HepG2 (cell line): Measurements from ENCODE around the gene UQCC5. TPM values are rescaled to one million over a fixed set of nuclear protein-coding genes. Genes with fewer than 3 reads are reported as not detected.
A peak's percentile ranks its signal among the peaks of the same experiment; 100 is the strongest.

Experiments used
- ATAC-seq: fragments of 200-7000 bp; cut with Tn5 transposase; 3 replicates; pipeline ENCODE4 v1.9.1; 2020; ENCODE audit warnings: mild to moderate bottlenecking, moderate library complexity
- BruUV-seq: library from RNA; stranded (reverse); fragments of 400-500 nt; replicated peaks from 2 replicates; lab custom pipeline; 2021; lab: Mats Ljungman, UMichigan
- CTCF ChIA-PET: fragments of 300-600 bp; formaldehyde crosslinking; extraction: SDS; loops from one replicate; lab custom pipeline; 2021; ENCODE audit warnings: low total read pairs, inconsistent platforms, low intra/inter-chr PET ratio; lab: Yijun Ruan, JAX
- POLR2A ChIA-PET: fragments of 350-600 bp; sonication (Branson Sonifier 250); formaldehyde crosslinking; loops from one replicate; lab custom pipeline; 2020; ENCODE audit warnings: antibody characterized with exemption, inconsistent platforms; lab: Yijun Ruan, JAX
- DNase-seq: peaks from one replicate; pipeline ENCODE4 v3.0.0-alpha.2; 2015; ENCODE audit warnings: low spot score
- FAIRE-seq: peaks from 3 replicates; lab custom pipeline; 2011; peaks lifted over from hg19 to GRCh38; lab: Jason Lieb, UNC
- H2AFZ ChIP-seq: one replicate; pipeline ENCODE4 v1.6.1; 2011; ENCODE audit warnings: low read length, inconsistent platforms
- H3K27ac ChIP-seq: fragments of 300-600 bp; 3 replicates; pipeline ENCODE4 v1.8.0; 2011; ENCODE audit warnings: mixed run types, mild to moderate bottlenecking, mixed read lengths, low read length, inconsistent platforms; ENCODE audit not compliant: insufficient read depth; ENCODE audit errors: extremely low read length
- H3K27me3 ChIP-seq, 2 experiments: fragments of 200-600 bp in 1 of 2; 2 replicates in 1 of 2; 3 replicates in 1 of 2; pipeline versions ENCODE4 v1.6.0 to v1.8.0; 2011; ENCODE audit warnings: low read length in 2 of 2, mild to moderate bottlenecking in 2 of 2, moderate library complexity in 2 of 2, inconsistent platforms in 1 of 2; ENCODE audit not compliant: insufficient read depth in 2 of 2, control insufficient read depth in 1 of 2
- H3K36me3 ChIP-seq, 2 experiments: fragments of 200-600 bp in 1 of 2; replicated peaks in 1 of 2; 2 replicates in 1 of 2; 3 replicates in 1 of 2; pipeline versions ENCODE4 v1.5.1 to v1.8.0; 2011; ENCODE audit warnings: low read length in 2 of 2, inconsistent platforms in 1 of 2; ENCODE audit not compliant: insufficient read depth in 2 of 2, control insufficient read depth in 1 of 2
- H3K4me1 ChIP-seq: 2 replicates; pipeline ENCODE4 v1.5.1; 2012; ENCODE audit warnings: low read length, inconsistent platforms; ENCODE audit not compliant: insufficient read depth
- H3K4me2 ChIP-seq: 2 replicates; pipeline ENCODE4 v1.6.0; 2011; ENCODE audit warnings: low read depth, low read length, inconsistent platforms
- H3K4me3 ChIP-seq, 3 experiments: fragments of 200-600 bp in 1 of 3; sonication (generic), shearing (Covaris generic) in 1 of 3; replicated peaks in 1 of 3; 2 replicates each; pipeline ENCODE4 v1.5.1; 2011 to 2016; ENCODE audit warnings: low read length in 3 of 3, inconsistent platforms in 2 of 3, low read depth in 2 of 3, mild to moderate bottlenecking in 2 of 3, control low read depth in 1 of 3, mixed read lengths in 1 of 3; ENCODE audit not compliant: insufficient read depth in 1 of 3
- H3K79me2 ChIP-seq: one replicate; pipeline ENCODE4 v1.6.1; 2011; ENCODE audit warnings: low read length, inconsistent platforms; ENCODE audit not compliant: insufficient read depth
- H3K9ac ChIP-seq: 2 replicates; pipeline ENCODE4 v1.6.0; 2011; ENCODE audit warnings: mild to moderate bottlenecking, low read depth, low read length, inconsistent platforms; ENCODE audit not compliant: insufficient read depth
- H3K9me3 ChIP-seq: 2 replicates; pipeline ENCODE4 v1.5.1; 2012; ENCODE audit warnings: mild to moderate bottlenecking, low read length
- H4K20me1 ChIP-seq: 2 replicates; pipeline ENCODE4 v1.6.0; 2011; ENCODE audit warnings: inconsistent platforms, mild to moderate bottlenecking, low read length, moderate library complexity; ENCODE audit not compliant: insufficient read depth
- AGO1 ChIP-seq: fragments of 200-400 bp; formaldehyde crosslinking; IDR thresholded peaks from 2 replicates; pipeline ENCODE4 v1.6.1; 2017; ENCODE audit warnings: mild to moderate bottlenecking, low read depth, low read length, moderate library complexity; ENCODE audit not compliant: poor library complexity, severe bottlenecking
- FOXJ3 ChIP-seq: sonication (generic); formaldehyde crosslinking; IDR thresholded peaks from 2 replicates; pipeline ENCODE4 v1.4.0; 2020; ENCODE audit warnings: missing genetic modification reagents, mild to moderate bottlenecking, borderline replicate concordance
- GRHL1 ChIP-seq: sonication (generic); formaldehyde crosslinking; conservative IDR thresholded peaks from 2 replicates; pipeline ENCODE4 v1.8.0; 2022; ENCODE audit warnings: missing genetic modification reagents
- KDM5B ChIP-seq: sonication (generic); formaldehyde crosslinking; IDR thresholded peaks from 2 replicates; pipeline ENCODE4 v1.4.0; 2020; ENCODE audit warnings: missing genetic modification reagents, mild to moderate bottlenecking, borderline replicate concordance
- MBNL3 ChIP-seq: fragments of 250-450 bp; sonication (Bioruptor Pico); conservative IDR thresholded peaks from 2 replicates; pipeline ENCODE4 v1.8.0; 2022; ENCODE audit warnings: mild to moderate bottlenecking, inconsistent platforms
- MTA3 ChIP-seq: sonication (generic); formaldehyde crosslinking; IDR thresholded peaks from 2 replicates; pipeline ENCODE4 v1.4.0; 2020; ENCODE audit warnings: missing genetic modification reagents
- NFYC ChIP-seq: IDR thresholded peaks from 2 replicates; pipeline ENCODE4 v1.6.1; 2016; ENCODE audit warnings: missing genetic modification reagents, missing compliant biosample characterization
- RBM22 ChIP-seq: fragments of 200-400 bp; formaldehyde crosslinking; optimal IDR thresholded peaks from 2 replicates; pipeline ENCODE3; 2017; ENCODE audit warnings: mild to moderate bottlenecking, low read length, moderate library complexity
- TAF1 ChIP-seq: sonication (generic); formaldehyde crosslinking; IDR thresholded peaks from 2 replicates; pipeline ENCODE4 v1.4.0; 2020; ENCODE audit warnings: missing genetic modification reagents
- XRCC5 ChIP-seq: fragments of 200-400 bp; formaldehyde crosslinking; optimal IDR thresholded peaks from 2 replicates; pipeline ENCODE3; 2017; ENCODE audit warnings: mild to moderate bottlenecking, low read length
- ZFP36L1 ChIP-seq: sonication (generic); formaldehyde crosslinking; IDR thresholded peaks from 2 replicates; pipeline ENCODE4 v1.8.0; 2022; ENCODE audit warnings: mild to moderate bottlenecking, missing genetic modification reagents, moderate library complexity
- ZNF230 ChIP-seq: sonication (generic); formaldehyde crosslinking; IDR thresholded peaks from 2 replicates; pipeline ENCODE4 v1.4.0; 2020; ENCODE audit warnings: mild to moderate bottlenecking, missing genetic modification reagents
- ZNF589 ChIP-seq: sonication (generic); formaldehyde crosslinking; conservative IDR thresholded peaks from 2 replicates; pipeline ENCODE4 v1.8.0; 2022; ENCODE audit warnings: mild to moderate bottlenecking, moderate library complexity, missing genetic modification reagents
- ZNF678 ChIP-seq: sonication (generic); formaldehyde crosslinking; IDR thresholded peaks from 2 replicates; pipeline ENCODE4 v1.4.0; 2020; ENCODE audit warnings: mild to moderate bottlenecking, missing genetic modification reagents
- WGBS: methylation state at CpG from one replicate; pipeline ENCODE4 v1.1.6; 2017; ENCODE audit warnings: low lambda C conversion rate; 5-methylcytosine and 5-hydroxymethylcytosine counted together
- in situ Hi-C: cut with HindIII; loops from 2 replicates; pipeline ENCODE4 v1.10.0; 2017; ENCODE audit warnings: low pct_unique_long_range_greater_than_20kb; ENCODE audit not compliant: extremely low pct_ligation_motif_present
- intact Hi-C: fragments of 100-400 bp; cut with micrococcal nuclease; formaldehyde crosslinking; loops from one replicate; pipeline ENCODE4 v1.10.0; 2022; ENCODE audit not compliant: unreplicated experiment
- polyA plus RNA-seq, 8 experiments: library from polyadenylated mRNA; depleted of rRNA in 3 of 8; stranded (reverse) in 7 of 8; unstranded in 1 of 8; fragments of >200 nt; fragmentation: Illumina TruSeq in 4 of 8; extraction: Trizol in 4 of 8; gene quantifications; 2 replicates each; pipeline versions ENCODE4 v1.2.1 to v1.2.3, GENCODE V29; 2011 to 2016; ENCODE audit warnings: low read depth in 4 of 8, missing spikeins in 1 of 8, mixed read lengths in 1 of 8; ENCODE audit not compliant: insufficient read depth in 1 of 8
- total RNA-seq, 5 experiments: library from RNA; depleted of rRNA; stranded (reverse); fragments of >200 nt; fragmentation: Illumina TruSeq; extraction: Trizol; gene quantifications; 2 replicates each; pipeline ENCODE4 v1.2.3, GENCODE V29; 2016; ENCODE audit warnings: low read depth in 1 of 5
- TF ChIP-seq, protein P1 (sequence below): sonication (generic); formaldehyde crosslinking; IDR thresholded peaks from 2 replicates; pipeline ENCODE4 v1.4.0; 2020; ENCODE audit warnings: mild to moderate bottlenecking, missing genetic modification reagents
- TF ChIP-seq, protein P2 (sequence below): IDR thresholded peaks from 2 replicates; pipeline ENCODE4 v1.6.1; 2016; ENCODE audit warnings: low read depth, borderline replicate concordance
- TF ChIP-seq, protein P3 (sequence below): sonication (generic); formaldehyde crosslinking; IDR thresholded peaks from 2 replicates; pipeline ENCODE4 v1.4.0; 2020; ENCODE audit warnings: mild to moderate bottlenecking, missing genetic modification reagents
- TF ChIP-seq, protein P4 (sequence below): sonication (generic); formaldehyde crosslinking; IDR thresholded peaks from 2 replicates; pipeline ENCODE4 v1.8.1; 2023; ENCODE audit warnings: mild to moderate bottlenecking, missing genetic modification reagents
- TF ChIP-seq, protein P5 (sequence below): sonication (generic); formaldehyde crosslinking; IDR thresholded peaks from 2 replicates; pipeline ENCODE4 v1.4.0; 2020; ENCODE audit warnings: low read depth, mild to moderate bottlenecking, missing genetic modification reagents

UQCC5 gene
- total and polyA plus RNA-seq, 2 of the 13 experiments (the other 11 are each of a cell fraction or from before 2014, with no cell fraction given): 15.4 to 29.5 TPM

DNA sequence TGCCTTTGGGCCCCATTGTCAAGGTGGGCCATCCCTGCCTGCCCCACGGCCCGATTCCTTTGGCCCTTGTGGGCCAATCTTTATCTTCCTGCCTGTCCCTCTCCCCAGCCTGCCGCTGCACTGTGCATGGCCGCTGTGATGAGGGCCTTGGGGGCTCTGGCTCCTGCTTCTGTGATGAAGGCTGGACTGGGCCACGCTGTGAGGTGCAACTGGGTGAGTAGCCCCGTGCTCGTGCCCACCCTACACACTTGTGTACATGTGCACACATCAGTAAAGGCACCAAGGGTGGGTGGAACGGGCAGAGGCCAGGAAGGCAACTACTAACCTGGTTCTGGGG lies 14.9 kb upstream of the UQCC5 start:
- peak; percentile 9 for ATAC-seq
- peaks cover 13% of the 10 kb centered on the region for H3K4me1 ChIP-seq
- ChIA-PET CTCF (no interaction called here), POLR2A (no interaction called here)
- no peak for FAIRE-seq
- no peaks in the 10 kb centered on the region for H3K9me3 ChIP-seq
- no peak overlapping the region for H2AFZ ChIP-seq
- no peaks in the 10 kb centered on the region for H4K20me1 ChIP-seq
- 40% methylated on average over 6 of the region's 8 CpGs for WGBS
- H3K79me2 ChIP-seq: no peaks in the 10 kb centered on the region
- H3K4me2 ChIP-seq: no peak overlapping the region
- TF ChIP-seq GRHL1: no peak
- TF ChIP-seq NFYC: no peak
- TF ChIP-seq ZFP36L1 (CRISPR knock-in tag): no peak
- no peak for TF ChIP-seq FOXJ3 (CRISPR knock-in tag)
- TF ChIP-seq, protein P1, sequence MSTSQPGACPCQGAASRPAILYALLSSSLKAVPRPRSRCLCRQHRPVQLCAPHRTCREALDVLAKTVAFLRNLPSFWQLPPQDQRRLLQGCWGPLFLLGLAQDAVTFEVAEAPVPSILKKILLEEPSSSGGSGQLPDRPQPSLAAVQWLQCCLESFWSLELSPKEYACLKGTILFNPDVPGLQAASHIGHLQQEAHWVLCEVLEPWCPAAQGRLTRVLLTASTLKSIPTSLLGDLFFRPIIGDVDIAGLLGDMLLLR (CRISPR knock-in tag): no peak
- TF ChIP-seq ZNF230 (CRISPR knock-in tag): no peak
- TF ChIP-seq AGO1: no peak
- TF ChIP-seq, protein P2, sequence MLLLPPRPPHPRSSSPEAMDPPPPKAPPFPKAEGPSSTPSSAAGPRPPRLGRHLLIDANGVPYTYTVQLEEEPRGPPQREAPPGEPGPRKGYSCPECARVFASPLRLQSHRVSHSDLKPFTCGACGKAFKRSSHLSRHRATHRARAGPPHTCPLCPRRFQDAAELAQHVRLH (CRISPR knock-in tag): no peak
- TF ChIP-seq, protein P3, sequence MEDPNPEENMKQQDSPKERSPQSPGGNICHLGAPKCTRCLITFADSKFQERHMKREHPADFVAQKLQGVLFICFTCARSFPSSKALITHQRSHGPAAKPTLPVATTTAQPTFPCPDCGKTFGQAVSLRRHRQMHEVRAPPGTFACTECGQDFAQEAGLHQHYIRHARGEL (CRISPR knock-in tag): no peak
- TF ChIP-seq MBNL3 (CRISPR knock-in tag): no peak
- TF ChIP-seq, protein P4, sequence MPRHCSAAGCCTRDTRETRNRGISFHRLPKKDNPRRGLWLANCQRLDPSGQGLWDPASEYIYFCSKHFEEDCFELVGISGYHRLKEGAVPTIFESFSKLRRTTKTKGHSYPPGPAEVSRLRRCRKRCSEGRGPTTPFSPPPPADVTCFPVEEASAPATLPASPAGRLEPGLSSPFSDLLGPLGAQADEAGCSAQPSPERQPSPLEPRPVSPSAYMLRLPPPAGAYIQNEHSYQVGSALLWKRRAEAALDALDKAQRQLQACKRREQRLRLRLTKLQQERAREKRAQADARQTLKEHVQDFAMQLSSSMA (CRISPR knock-in tag): no peak
- no peak for TF ChIP-seq RBM22
- TF ChIP-seq MTA3 (CRISPR knock-in tag): no peak
- no peak for TF ChIP-seq KDM5B (CRISPR knock-in tag)
- no peak for TF ChIP-seq ZNF678 (CRISPR knock-in tag)
- no peak for TF ChIP-seq XRCC5
- TF ChIP-seq ZNF589: no peak
- TF ChIP-seq TAF1 (CRISPR knock-in tag): no peak
- TF ChIP-seq, protein P5, sequence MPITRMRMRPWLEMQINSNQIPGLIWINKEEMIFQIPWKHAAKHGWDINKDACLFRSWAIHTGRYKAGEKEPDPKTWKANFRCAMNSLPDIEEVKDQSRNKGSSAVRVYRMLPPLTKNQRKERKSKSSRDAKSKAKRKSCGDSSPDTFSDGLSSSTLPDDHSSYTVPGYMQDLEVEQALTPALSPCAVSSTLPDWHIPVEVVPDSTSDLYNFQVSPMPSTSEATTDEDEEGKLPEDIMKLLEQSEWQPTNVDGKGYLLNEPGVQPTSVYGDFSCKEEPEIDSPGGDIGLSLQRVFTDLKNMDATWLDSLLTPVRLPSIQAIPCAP (CRISPR knock-in tag): no peak
- DNase-seq: no peak
- no TSS peak for BruUV-seq
- intact Hi-C loops (no loop called here), in situ Hi-C loops (no loop called here)
- no peak overlapping the region for H3K27ac ChIP-seq
- peaks cover 6 to 16% of the 10 kb centered on the region in 2 experiments; a peak in 4 of 5 replicates for H3K36me3 ChIP-seq
- H3K4me3 ChIP-seq: no peak overlapping the region
- H3K27me3 ChIP-seq: peaks cover 6 to 18% of the 10 kb centered on the region in 2 experiments
- H3K9ac ChIP-seq: no peak overlapping the region
